PC-3 (cell line): Measurements from ENCODE around the gene MPDZ. TPM values are rescaled to one million over a fixed set of nuclear protein-coding genes. Genes with fewer than 3 reads are reported as not detected.
A peak's percentile ranks its signal among the peaks of the same experiment; 100 is the strongest.

Experiments
- ATAC-seq: fragments of 200-7000 bp; cut with Tn5 transposase; 2 replicates; pipeline ENCODE4 v1.9.1; 2020; ENCODE audit warnings: mild to moderate bottlenecking, moderate library complexity
- BruUV-seq: library from RNA; stranded (reverse); fragments of 400-500 nt; replicated peaks from 2 replicates; lab custom pipeline; 2021; lab: Mats Ljungman, UMichigan
- CTCF ChIA-PET: fragments of 300-600 bp; sonication (Branson Sonifier 250); formaldehyde crosslinking; loops from one replicate; lab custom pipeline; 2022; ENCODE audit warnings: antibody characterized with exemption; lab: Charles Lee
- POLR2A ChIA-PET: fragments of 300-600 bp; sonication (Branson Sonifier 250); formaldehyde crosslinking; loops from one replicate; lab custom pipeline; 2022; ENCODE audit warnings: antibody characterized with exemption; ENCODE audit not compliant: unreplicated experiment; lab: Charles Lee
- DNase-seq: peaks from one replicate; pipeline ENCODE4 v3.0.0-alpha.2; 2015
- H2AFZ ChIP-seq: fragments of 300-600 bp; sonication (generic); 2 replicates; pipeline ENCODE4 v1.6.0; 2016; ENCODE audit warnings: antibody characterized with exemption, low read length
- H3F3A ChIP-seq: fragments of 300-600 bp; sonication (generic); one replicate; pipeline ENCODE4 v1.6.0; 2017; ENCODE audit warnings: antibody characterized with exemption, low read length, control low read depth, mild to moderate bottlenecking; ENCODE audit not compliant: unreplicated experiment
- H3K27ac ChIP-seq: fragments of 300-600 bp; sonication (generic); 2 replicates; pipeline ENCODE4 v1.5.1; 2016; ENCODE audit warnings: mild to moderate bottlenecking, low read length
- H3K27me3 ChIP-seq: fragments of 300-600 bp; sonication (generic); 2 replicates; pipeline ENCODE4 v1.6.1; 2016; ENCODE audit warnings: low read length, mixed read lengths
- H3K36me3 ChIP-seq: fragments of 300-600 bp; sonication (generic); 2 replicates; pipeline ENCODE4 v1.6.1; 2016; ENCODE audit warnings: low read depth, mixed run types, low read length, mixed read lengths
- H3K4me1 ChIP-seq: fragments of 300-600 bp; sonication (generic); 2 replicates; pipeline ENCODE4 v1.5.1; 2016; ENCODE audit warnings: low read length; ENCODE audit not compliant: insufficient read depth
- H3K4me2 ChIP-seq: fragments of 300-600 bp; sonication (generic); 2 replicates; pipeline ENCODE4 v1.6.0; 2016; ENCODE audit warnings: low read length
- H3K4me3 ChIP-seq: fragments of 300-600 bp; sonication (generic); 2 replicates; pipeline ENCODE4 v1.5.1; 2016; ENCODE audit warnings: mild to moderate bottlenecking, low read length, mixed read lengths
- H3K79me2 ChIP-seq: fragments of 300-600 bp; sonication (generic); 2 replicates; pipeline ENCODE4 v1.6.1; 2017; ENCODE audit warnings: low read length, mixed read lengths
- H3K9ac ChIP-seq: fragments of 300-600 bp; sonication (generic); 2 replicates; pipeline ENCODE4 v1.6.0; 2016; ENCODE audit warnings: mild to moderate bottlenecking, low read length
- H3K9me2 ChIP-seq: fragments of 300-600 bp; sonication (generic); replicated peaks from 2 replicates; pipeline ENCODE4 v1.6.1; 2016; ENCODE audit warnings: mixed run types, low read length, mixed read lengths
- H3K9me3 ChIP-seq: fragments of 300-600 bp; sonication (generic); 2 replicates; pipeline ENCODE4 v1.6.1; 2016; ENCODE audit warnings: low read length, mixed read lengths
- H4K20me1 ChIP-seq: fragments of 300-600 bp; sonication (generic); 2 replicates; pipeline ENCODE4 v1.6.1; 2016; ENCODE audit warnings: low read length, mixed read lengths
- CTCF ChIP-seq: fragments of 300-600 bp; sonication (generic); conservative IDR thresholded peaks from 2 replicates; pipeline ENCODE4 v1.5.1; 2017; ENCODE audit warnings: antibody characterized with exemption, low read depth, mild to moderate bottlenecking, low read length
- EZH2 ChIP-seq: fragments of 300-600 bp; sonication (generic); IDR thresholded peaks from one replicate; pipeline ENCODE4 v1.6.1; 2017; ENCODE audit warnings: antibody characterized with exemption, mild to moderate bottlenecking, low read length; ENCODE audit not compliant: unreplicated experiment
- EZH2phosphoT487 ChIP-seq: fragments of 300-600 bp; sonication (generic); IDR thresholded peaks from 2 replicates; pipeline ENCODE4 v1.6.1; 2018; ENCODE audit warnings: mild to moderate bottlenecking, antibody characterized with exemption, low read length, borderline replicate concordance
- intact Hi-C: fragments of 100-400 bp; cut with micrococcal nuclease; formaldehyde crosslinking; loops from 2 replicates; pipeline ENCODE4 v1.9.0; 2023
- total RNA-seq: library from RNA; depleted of rRNA; stranded (reverse); fragments of >200 nt; gene quantifications from 2 replicates; pipeline ENCODE4 v1.2.3, GENCODE V29; 2014

Gene MPDZ
- total RNA-seq, 1 experiment from 2014 or later: 6.1 TPM

- ChIA-PET CTCF (no interaction called here), POLR2A (no interaction called here)
- BruUV-seq: no TSS peak
- Histone ChIP-seq H3K79me2 (peaks cover 18% of the 10 kb centered on the region; the same call in 1 of the 2 replicates), H3K27ac (no peak overlapping the region), H3K4me3 (no peak overlapping the region), H3K9ac (no peak overlapping the region), H3K4me1 (no peaks in the 10 kb centered on the region; the same call in 1 of the 2 replicates), H3K9me2 (no peaks in the 10 kb centered on the region), H3K27me3 (no peaks in the 10 kb centered on the region), H3K9me3 (no peaks in the 10 kb centered on the region), H4K20me1 (no peaks in the 10 kb centered on the region), H3K36me3 (no peaks in the 10 kb centered on the region), H3F3A (no peaks in the 10 kb centered on the region), H2AFZ (no peak overlapping the region), H3K4me2 (no peak overlapping the region)
- ATAC-seq (no peak), DNase-seq (no peak)
- no peak for TF ChIP-seq CTCF
- TF ChIP-seq EZH2phosphoT487: no peak
- no peak for TF ChIP-seq EZH2
- intact Hi-C loops: no loop called here
These were observed 2.0 kb upstream of the MPDZ start for GRCh38 chr9:13281356-13282016.

GRCh38 chr9:13278368-13279246 is 885 bp downstream of the MPDZ start:
- BruUV-seq: TSS peak; percentile 39
- H3K4me3 ChIP-seq: peak overlapping the region; percentile 89
- H3K27me3 ChIP-seq: no peaks in the 10 kb centered on the region
- H3K9me3 ChIP-seq: no peaks in the 10 kb centered on the region
- no peak overlapping the region for H3K27ac ChIP-seq
- peak; percentile 14 for DNase-seq
- no peaks in the 10 kb centered on the region for H3F3A ChIP-seq
- intact Hi-C loops: no loop called here
- H3K4me1 ChIP-seq: peaks cover 9% of the 10 kb centered on the region
- no peaks in the 10 kb centered on the region for H4K20me1 ChIP-seq
- H3K4me2 ChIP-seq: peak overlapping the region; percentile 93
- no peaks in the 10 kb centered on the region for H3K9me2 ChIP-seq
- H2AFZ ChIP-seq: peak overlapping the region; percentile 94
- H3K36me3 ChIP-seq: no peaks in the 10 kb centered on the region
- peaks cover 38% of the 10 kb centered on the region for H3K79me2 ChIP-seq
- peak overlapping the region; percentile 65 for H3K9ac ChIP-seq
- TF ChIP-seq CTCF: no peak
- no peak for TF ChIP-seq EZH2
- no peak for TF ChIP-seq EZH2phosphoT487
- ChIA-PET POLR2A (no interaction called here), CTCF (no interaction called here)
- ATAC-seq: peak; percentile 54

- peaks cover 38% of the 10 kb centered on the region for H3K79me2 ChIP-seq
- peak overlapping the region; percentile 89 for H3K4me3 ChIP-seq
- H3K9me2 ChIP-seq: no peaks in the 10 kb centered on the region
- no peak for ATAC-seq
- H3K36me3 ChIP-seq: no peaks in the 10 kb centered on the region
- peak overlapping the region; percentile 93 for H3K4me2 ChIP-seq
- peak overlapping the region; percentile 94 for H2AFZ ChIP-seq
- H3K9me3 ChIP-seq: no peaks in the 10 kb centered on the region
- H3K4me1 ChIP-seq: peaks cover 9% of the 10 kb centered on the region
- no peak for TF ChIP-seq CTCF
- no peak for TF ChIP-seq EZH2
- TF ChIP-seq EZH2phosphoT487: no peak
- H3K27ac ChIP-seq: no peak overlapping the region
- ChIA-PET CTCF (no interaction called here), POLR2A (no interaction called here)
- no peaks in the 10 kb centered on the region for H3K27me3 ChIP-seq
- no TSS peak for BruUV-seq
- DNase-seq: no peak
- no peaks in the 10 kb centered on the region for H3F3A ChIP-seq
- peak overlapping the region; percentile 65 for H3K9ac ChIP-seq
- intact Hi-C loops: no loop called here
- H4K20me1 ChIP-seq: no peaks in the 10 kb centered on the region
These were observed 1.5 kb downstream of the MPDZ start for GRCh38 chr9:13278023-13278367.
